Measurements from ENCODE around the gene JAGN1. TPM values are rescaled to one million over a fixed set of nuclear protein-coding genes. Genes with fewer than 3 reads are reported as not detected.

The JAGN1 gene
- 28.5 and 31.5 TPM in 2 replicates for total RNA-seq
- long read RNA-seq, transcript JAGN1-201 (2 exons, 1,675 nt): major isoform, 140 of 145 reads
- long read RNA-seq, partial matches to known transcripts: 0 of 145 reads
- long read RNA-seq, other reads (novel, unspliced or antisense): 5 of 145 reads

GRCh38 chr3:9890249-9891071 is at the start of gene JAGN1:
JAGN1 (plus strand) TSS chr3:9890610; CDS start chr3:9890723, 113 bp downstream.
- no peak for TF ChIP-seq CTCF (IDR thresholded peaks at IDR 0.05)
- peak; percentile 95 for DNase-seq (ENCODE audit: extremely low spot score, unreplicated experiment)
- peak within 1 kb of the TSS; percentile 96 for H3K4me3 Mint-ChIP-seq (ENCODE audit: unreplicated experiment)
- H3K4me1 Mint-ChIP-seq (ENCODE audit: unreplicated experiment): peaks cover 36% of the 10 kb centered on the region
- H3K36me3 Mint-ChIP-seq (ENCODE audit: unreplicated experiment): peaks cover 21% of the 10 kb centered on the region
- peak within 1 kb of the TSS; percentile 97 for H3K27ac Mint-ChIP-seq (ENCODE audit: unreplicated experiment)
- no peaks in the 10 kb centered on the region for H3K27me3 Mint-ChIP-seq (ENCODE audit: unreplicated experiment)
- no peaks in the 10 kb centered on the region for H3K9me3 Mint-ChIP-seq (ENCODE audit: unreplicated experiment)

GRCh38 chr3:9841015-9841414 is 49.4 kb upstream of the JAGN1 start:
- TF ChIP-seq CTCF (IDR thresholded peaks at IDR 0.05): no peak
- Mint-ChIP-seq H3K27ac (ENCODE audit: unreplicated experiment) (no peak overlapping the region), H3K9me3 (ENCODE audit: unreplicated experiment) (no peaks in the 10 kb centered on the region), H3K36me3 (ENCODE audit: unreplicated experiment) (peaks cover 14% of the 10 kb centered on the region), H3K4me1 (ENCODE audit: unreplicated experiment) (peaks cover 17% of the 10 kb centered on the region), H3K4me3 (ENCODE audit: unreplicated experiment) (no peak overlapping the region), H3K27me3 (ENCODE audit: unreplicated experiment) (no peaks in the 10 kb centered on the region)
- no peak for DNase-seq (ENCODE audit: extremely low spot score, unreplicated experiment)

- no peaks in the 10 kb centered on the region for H3K9me3 Mint-ChIP-seq (ENCODE audit: unreplicated experiment)
- DNase-seq (ENCODE audit: extremely low spot score, unreplicated experiment): peak; percentile 99
- H3K4me1 Mint-ChIP-seq (ENCODE audit: unreplicated experiment): peaks cover 17% of the 10 kb centered on the region
- TF ChIP-seq CTCF (IDR thresholded peaks at IDR 0.05): no peak
- H3K36me3 Mint-ChIP-seq (ENCODE audit: unreplicated experiment): peaks cover 14% of the 10 kb centered on the region
- H3K4me3 Mint-ChIP-seq (ENCODE audit: unreplicated experiment): peak within 1 kb of the TSS; percentile 99
- no peaks in the 10 kb centered on the region for H3K27me3 Mint-ChIP-seq (ENCODE audit: unreplicated experiment)
- peak within 1 kb of the TSS; percentile 91 for H3K27ac Mint-ChIP-seq (ENCODE audit: unreplicated experiment)
Observed at GRCh38 chr3:9843715-9844438, 46.5 kb upstream of the JAGN1 start, which contains the start of gene RPUSD3. RPUSD3 (minus strand) TSS chr3:9844008; CDS start chr3:9843990, 18 bp downstream.

- no peaks in the 10 kb centered on the region for H3K9me3 Mint-ChIP-seq (ENCODE audit: unreplicated experiment)
- DNase-seq (ENCODE audit: extremely low spot score, unreplicated experiment): no peak
- H3K4me1 Mint-ChIP-seq (ENCODE audit: unreplicated experiment): peaks cover 17% of the 10 kb centered on the region
- peaks cover 6% of the 10 kb centered on the region for H3K36me3 Mint-ChIP-seq (ENCODE audit: unreplicated experiment)
- peaks cover 4% of the 10 kb centered on the region for H3K27me3 Mint-ChIP-seq (ENCODE audit: unreplicated experiment)
- no peak for TF ChIP-seq CTCF (IDR thresholded peaks at IDR 0.05)
- H3K4me3 Mint-ChIP-seq (ENCODE audit: unreplicated experiment): no peak overlapping the region
- H3K27ac Mint-ChIP-seq (ENCODE audit: unreplicated experiment): no peak overlapping the region
Observed at GRCh38 chr3:9846231-9846630, 44.2 kb upstream of the JAGN1 start.
